Gastroesophageal sphincter (tissue), 3 donors: Measurements from ENCODE around the gene TWIST2.

Experiments used
- EP300 ChIP-seq: sonication (generic); formaldehyde crosslinking; IDR thresholded peaks from one replicate; pipeline ENCODE4 v1.6.1; 2017; ENCODE audit warnings: antibody characterized with exemption, mild to moderate bottlenecking
- POLR2A ChIP-seq, 2 donors: fragments of 450-650 bp; IDR thresholded peaks; one replicate each; pipeline ENCODE4 v1.6.1; 2017; ENCODE audit warnings: antibody characterized with exemption in 2 of 2, mild to moderate bottlenecking in 2 of 2, moderate library complexity in 1 of 2
- POLR2AphosphoS5 ChIP-seq: sonication (generic); formaldehyde crosslinking; IDR thresholded peaks from one replicate; pipeline ENCODE4 v1.6.1; 2017; ENCODE audit warnings: antibody characterized with exemption
- TF ChIP-seq, protein P1 (sequence below), 4 experiments: fragments of 200-600 bp in 2 of 4; fragments of 450-650 bp in 2 of 4; sonication (generic) in 1 of 4; IDR thresholded peaks; one replicate each; pipeline ENCODE4 v1.5.1; 2017 to 2019; ENCODE audit warnings: antibody characterized with exemption in 4 of 4, mild to moderate bottlenecking in 2 of 4, moderate library complexity in 2 of 4

DNA sequence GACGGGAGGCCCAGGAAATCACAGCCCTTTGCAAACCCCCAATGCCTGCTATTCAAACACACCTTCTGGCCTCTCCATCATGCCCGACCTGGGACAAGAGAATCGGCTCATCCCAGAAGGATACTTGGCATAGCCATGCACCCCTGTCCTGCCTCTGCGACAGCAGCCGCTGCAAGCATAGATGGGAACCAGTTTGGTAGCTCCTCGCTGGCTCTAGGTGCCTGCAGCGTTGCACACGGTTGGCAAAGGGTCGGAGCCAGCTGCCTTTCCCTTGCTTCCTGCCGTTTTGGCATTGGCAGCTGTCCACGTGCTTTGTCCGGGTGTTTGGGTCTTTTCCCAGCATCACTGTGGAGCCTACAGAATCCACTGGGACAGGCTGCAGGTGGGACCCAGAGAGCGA lies 76.9 kb downstream of the TWIST2 start:
- TF ChIP-seq, protein P1, sequence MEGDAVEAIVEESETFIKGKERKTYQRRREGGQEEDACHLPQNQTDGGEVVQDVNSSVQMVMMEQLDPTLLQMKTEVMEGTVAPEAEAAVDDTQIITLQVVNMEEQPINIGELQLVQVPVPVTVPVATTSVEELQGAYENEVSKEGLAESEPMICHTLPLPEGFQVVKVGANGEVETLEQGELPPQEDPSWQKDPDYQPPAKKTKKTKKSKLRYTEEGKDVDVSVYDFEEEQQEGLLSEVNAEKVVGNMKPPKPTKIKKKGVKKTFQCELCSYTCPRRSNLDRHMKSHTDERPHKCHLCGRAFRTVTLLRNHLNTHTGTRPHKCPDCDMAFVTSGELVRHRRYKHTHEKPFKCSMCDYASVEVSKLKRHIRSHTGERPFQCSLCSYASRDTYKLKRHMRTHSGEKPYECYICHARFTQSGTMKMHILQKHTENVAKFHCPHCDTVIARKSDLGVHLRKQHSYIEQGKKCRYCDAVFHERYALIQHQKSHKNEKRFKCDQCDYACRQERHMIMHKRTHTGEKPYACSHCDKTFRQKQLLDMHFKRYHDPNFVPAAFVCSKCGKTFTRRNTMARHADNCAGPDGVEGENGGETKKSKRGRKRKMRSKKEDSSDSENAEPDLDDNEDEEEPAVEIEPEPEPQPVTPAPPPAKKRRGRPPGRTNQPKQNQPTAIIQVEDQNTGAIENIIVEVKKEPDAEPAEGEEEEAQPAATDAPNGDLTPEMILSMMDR (IDR thresholded peaks at IDR 0.05), result no peak
- TF ChIP-seq POLR2A (IDR thresholded peaks at IDR 0.05) (no peak), POLR2AphosphoS5 (no peak), EP300 (no peak)
